ENCODE results near the gene CRTAC1. TPM values are rescaled to one million over a fixed set of nuclear protein-coding genes. Genes with fewer than 3 reads are reported as not detected.
"Not testable (repeated sequence)": the region's sequence is repeated elsewhere in the genome, so short reads cannot be mapped to it uniquely, and the experiment has no call there.

CRTAC1 gene
- polyA plus RNA-seq, 4 donors, result 4.4 to 52.9 (median 31.3) TPM

GRCh38 chr10:97849687-97850402 lies 180.6 kb downstream of the CRTAC1 start, which contains the start of gene GOLGA7B:
TSS of gene GOLGA7B (plus strand) at chr10:97849843. CDS start at chr10:97850304, 461 bp downstream.
- peak; percentile 16 to 63 (median 57) for DNase-seq (ENCODE audit: low read depth in 4 of 4, low spot score in 3 of 4)

GRCh38 chr10:97849103-97849686 lies 181.2 kb downstream of the CRTAC1 start:
- no peak for DNase-seq (ENCODE audit: low read depth in 4 of 4, low spot score in 3 of 4)

- no peak for DNase-seq (ENCODE audit: low read depth in 4 of 4, low spot score in 3 of 4)
Measured at GRCh38 chr10:97844678-97845077, 185.7 kb downstream of the CRTAC1 start.

GRCh38 chr10:97843972-97844371 lies 186.4 kb downstream of the CRTAC1 start:
- DNase-seq (ENCODE audit: low read depth in 4 of 4, low spot score in 3 of 4), result not testable (repeated sequence)

GRCh38 chr10:97843281-97843671 lies 187.1 kb downstream of the CRTAC1 start:
- DNase-seq (ENCODE audit: low read depth in 4 of 4, low spot score in 3 of 4), result no peak

GRCh38 chr10:97842656-97843280 lies 187.7 kb downstream of the CRTAC1 start:
- no peak for DNase-seq (ENCODE audit: low read depth in 4 of 4, low spot score in 3 of 4)

GRCh38 chr10:97842114-97842513 lies 188.3 kb downstream of the CRTAC1 start:
- not testable (repeated sequence) for DNase-seq (ENCODE audit: low read depth in 4 of 4, low spot score in 3 of 4)

- not testable (repeated sequence) for DNase-seq (ENCODE audit: low read depth in 4 of 4, low spot score in 3 of 4)
Measured at GRCh38 chr10:97841166-97841565, 189.3 kb downstream of the CRTAC1 start.

GRCh38 chr10:97838091-97838490 lies 192.3 kb downstream of the CRTAC1 start:
- no peak for DNase-seq (ENCODE audit: low read depth in 4 of 4, low spot score in 3 of 4)

- DNase-seq (ENCODE audit: low read depth in 4 of 4, low spot score in 3 of 4), result no peak
Measured at GRCh38 chr10:97836446-97836845, 194.0 kb downstream of the CRTAC1 start.

GRCh38 chr10:97831259-97831658 lies 199.2 kb downstream of the CRTAC1 start:
- no peak for DNase-seq (ENCODE audit: low read depth in 4 of 4, low spot score in 3 of 4)

GRCh38 chr10:97830064-97830463 lies 200.4 kb downstream of the CRTAC1 start:
- DNase-seq (ENCODE audit: low read depth in 4 of 4, low spot score in 3 of 4), result no peak

GRCh38 chr10:97828721-97829120 lies 201.7 kb downstream of the CRTAC1 start:
- no peak for DNase-seq (ENCODE audit: low read depth in 4 of 4, low spot score in 3 of 4)

GRCh38 chr10:97827702-97828291 lies 202.6 kb downstream of the CRTAC1 start:
- DNase-seq (ENCODE audit: low read depth in 4 of 4, low spot score in 3 of 4), result no peak

GRCh38 chr10:97826892-97827291 lies 203.5 kb downstream of the CRTAC1 start:
- DNase-seq (ENCODE audit: low read depth in 4 of 4, low spot score in 3 of 4), result no peak

GRCh38 chr10:97825020-97825760 lies 205.2 kb downstream of the CRTAC1 start:
- DNase-seq (ENCODE audit: low read depth in 4 of 4, low spot score in 3 of 4), result no peak

- no peak for DNase-seq (ENCODE audit: low read depth in 4 of 4, low spot score in 3 of 4)
Measured at GRCh38 chr10:97823734-97824133, 206.7 kb downstream of the CRTAC1 start.

GRCh38 chr10:97822261-97822687 lies 208.1 kb downstream of the CRTAC1 start:
- no peak for DNase-seq (ENCODE audit: low read depth in 4 of 4, low spot score in 3 of 4)

- DNase-seq (ENCODE audit: low read depth in 4 of 4, low spot score in 3 of 4), result no peak
Measured at GRCh38 chr10:97821308-97822038, 208.9 kb downstream of the CRTAC1 start.

GRCh38 chr10:97820096-97820704 lies 210.2 kb downstream of the CRTAC1 start:
- no peak for DNase-seq (ENCODE audit: low read depth in 4 of 4, low spot score in 3 of 4)
